Liver (tissue), 9 donors: ENCODE data around the gene ARID4B. TPM values are rescaled to one million over a fixed set of nuclear protein-coding genes. Genes with fewer than 3 reads are reported as not detected.

Experiments
- DNase-seq: peaks from one replicate; pipeline ENCODE4 v3.0.0-alpha.2; 2017; ENCODE audit warnings: low spot score
- H3K27ac ChIP-seq, 2 donors: one replicate each; pipeline ENCODE4 v1.7.0; 2013; ENCODE audit warnings: inconsistent platforms in 2 of 2, low read length in 2 of 2, control low read depth in 1 of 2, low read depth in 1 of 2, mild to moderate bottlenecking in 1 of 2
- H3K27me3 ChIP-seq, 4 donors: one replicate each; pipeline versions ENCODE4 v1.6.1 to v1.7.0; 2013; ENCODE audit warnings: low read length in 3 of 4, inconsistent platforms in 1 of 4, mild to moderate bottlenecking in 1 of 4, moderate library complexity in 1 of 4; ENCODE audit not compliant: control insufficient read depth in 4 of 4, insufficient read depth in 4 of 4
- H3K36me3 ChIP-seq, 4 donors: one replicate each; pipeline versions ENCODE4 v1.6.1 to v1.7.0; 2013; ENCODE audit warnings: low read length in 3 of 4, mild to moderate bottlenecking in 3 of 4, low read depth in 1 of 4, moderate library complexity in 1 of 4; ENCODE audit not compliant: control insufficient read depth in 4 of 4, insufficient read depth in 3 of 4
- H3K4me1 ChIP-seq, 4 donors: one replicate each; pipeline versions ENCODE4 v1.6.1 to v1.7.0; 2013; ENCODE audit warnings: low read length in 3 of 4, mild to moderate bottlenecking in 3 of 4, moderate library complexity in 1 of 4; ENCODE audit not compliant: control insufficient read depth in 4 of 4, insufficient read depth in 4 of 4
- H3K4me3 ChIP-seq, 3 donors: one replicate each; pipeline versions ENCODE4 v1.6.1 to v1.7.0; 2013; ENCODE audit warnings: low read length in 3 of 3, control low read depth in 1 of 3, low read depth in 1 of 3, mild to moderate bottlenecking in 1 of 3
- H3K9ac ChIP-seq, 2 donors: one replicate each; pipeline ENCODE4 v1.7.0; 2013; ENCODE audit warnings: low read length in 2 of 2, mild to moderate bottlenecking in 2 of 2, moderate library complexity in 2 of 2, control low read depth in 1 of 2, low read depth in 1 of 2
- H3K9me3 ChIP-seq, 4 donors: one replicate each; pipeline versions ENCODE4 v1.6.1 to v1.7.0; 2013; ENCODE audit warnings: low read length in 3 of 4; ENCODE audit not compliant: control insufficient read depth in 4 of 4
- EGR1 ChIP-seq, 2 donors: IDR thresholded peaks; 2 replicates each; pipeline ENCODE4 v1.6.1; 2016 to 2018; ENCODE audit warnings: antibody characterized with exemption in 2 of 2, low read depth in 2 of 2
- FOXA1 ChIP-seq: IDR thresholded peaks from 2 replicates; pipeline ENCODE4 v1.6.1; 2016; ENCODE audit warnings: antibody characterized with exemption
- FOXA2 ChIP-seq: IDR thresholded peaks from 2 replicates; pipeline ENCODE4 v1.6.1; 2016; ENCODE audit warnings: antibody characterized with exemption
- GABPA ChIP-seq, 2 donors: IDR thresholded peaks in 1 of 2; conservative IDR thresholded peaks in 1 of 2; 2 replicates each; pipeline ENCODE4 v1.6.1; 2016; ENCODE audit warnings: antibody characterized with exemption in 2 of 2, mild to moderate bottlenecking in 1 of 2, moderate library complexity in 1 of 2
- HNF4A ChIP-seq, 2 donors: conservative IDR thresholded peaks; 2 replicates each; pipeline ENCODE4 v1.6.1; 2016; ENCODE audit warnings: antibody characterized with exemption in 2 of 2, mild to moderate bottlenecking in 2 of 2
- HNF4G ChIP-seq: IDR thresholded peaks from 2 replicates; pipeline ENCODE4 v1.6.1; 2016; ENCODE audit warnings: antibody characterized with exemption
- JUND ChIP-seq, 2 donors: IDR thresholded peaks; 2 replicates each; pipeline ENCODE4 v1.6.1; 2016; ENCODE audit warnings: antibody characterized with exemption in 2 of 2
- NR2F2 ChIP-seq: IDR thresholded peaks from 2 replicates; pipeline ENCODE4 v1.6.1; 2016; ENCODE audit warnings: antibody characterized with exemption
- RAD21 ChIP-seq, 2 donors: IDR thresholded peaks; 2 replicates each; pipeline ENCODE4 v1.6.1; 2016; ENCODE audit warnings: antibody characterized with exemption in 2 of 2, mild to moderate bottlenecking in 2 of 2
- RXRA ChIP-seq, 2 donors: IDR thresholded peaks; 2 replicates each; pipeline ENCODE4 v1.6.1; 2017 to 2018; ENCODE audit warnings: antibody characterized with exemption in 2 of 2, mild to moderate bottlenecking in 1 of 2
- SP1 ChIP-seq: IDR thresholded peaks from 2 replicates; pipeline ENCODE4 v1.6.1; 2018; ENCODE audit warnings: antibody characterized with exemption, mild to moderate bottlenecking
- TAF1 ChIP-seq: conservative IDR thresholded peaks from 2 replicates; pipeline ENCODE4 v1.6.1; 2016; ENCODE audit warnings: antibody characterized with exemption, mild to moderate bottlenecking
- YY1 ChIP-seq: IDR thresholded peaks from 2 replicates; pipeline ENCODE4 v1.6.1; 2016; ENCODE audit warnings: antibody characterized with exemption, mild to moderate bottlenecking
- WGBS: extraction: QIAGEN DNeasy Blood & Tissue Kit; methylation state at CpG from one replicate; pipeline ENCODE4 v1.1.7; 2013; 5-methylcytosine and 5-hydroxymethylcytosine counted together
- polyA plus RNA-seq, 2 donors: library from polyadenylated mRNA; stranded (reverse) in 1 of 2; unstranded in 1 of 2; fragments of 200-250 nt in 1 of 2; fragments of >200 nt in 1 of 2; fragmentation: Nextera tagmentation in 1 of 2; extraction: Ambion mirVana in 1 of 2; gene quantifications; one replicate each; pipeline versions ENCODE4 v1.2.1 to v1.2.3, GENCODE V29; 2013 to 2015
- total RNA-seq, 2 donors: library from RNA; depleted of rRNA; stranded (reverse); fragments of >200 nt; gene quantifications; one replicate each; pipeline ENCODE4 v1.2.3, GENCODE V29; 2014
- TF ChIP-seq, protein P1 (sequence below): IDR thresholded peaks from 2 replicates; pipeline ENCODE4 v1.6.1; 2016; ENCODE audit warnings: antibody characterized with exemption
- TF ChIP-seq, protein P2 (sequence below): IDR thresholded peaks from 2 replicates; pipeline ENCODE4 v1.6.1; 2016; ENCODE audit warnings: antibody characterized with exemption, mild to moderate bottlenecking
- TF ChIP-seq, protein P3 (sequence below): fragments of 150-350 bp; IDR thresholded peaks from 2 replicates; pipeline ENCODE4 v1.5.1; 2017; ENCODE audit warnings: improper control_type of control experiment, low read depth, low read length; ENCODE audit not compliant: missing input control
- TF ChIP-seq, protein P4 (sequence below): IDR thresholded peaks from 2 replicates; pipeline ENCODE4 v1.6.1; 2016; ENCODE audit warnings: antibody characterized with exemption
- TF ChIP-seq, protein P5 (sequence below): IDR thresholded peaks from 2 replicates; pipeline ENCODE4 v1.6.1; 2016; ENCODE audit warnings: antibody characterized with exemption
- donor health status: healthy.
- donor health status: healthy.
- donor health status: healthy.
- donor health status: healthy.
- donor health status: healthy.

Gene ARID4B
- total and polyA plus RNA-seq, 4 donors: 4.2 to 27.3 (median 21.3) TPM

DNA sequence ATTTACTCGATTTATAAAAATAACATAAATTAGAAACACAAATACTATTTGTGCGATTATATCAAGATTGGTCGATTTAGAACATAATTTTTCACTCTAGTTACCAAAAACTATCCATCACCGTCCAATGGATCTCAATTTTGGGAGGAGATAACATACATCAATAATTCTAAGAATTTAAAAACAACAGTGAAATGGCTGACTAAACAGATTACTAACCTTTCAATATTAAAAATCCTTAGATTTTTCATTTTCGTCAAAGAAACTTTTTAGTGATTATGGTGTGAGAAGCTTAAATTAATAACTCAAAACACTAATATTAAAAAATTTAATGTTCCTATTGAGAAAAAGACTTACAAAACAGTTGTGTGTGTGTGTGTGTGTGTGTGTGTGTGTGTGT, 91.9 kb downstream of the ARID4B start:
- Histone ChIP-seq H3K36me3 (peaks cover 0 to 8% (median 7%) of the 10 kb centered on the region in 4 donors), H3K9me3 (no peaks in the 10 kb centered on the region), H3K4me3 (no peak overlapping the region), H3K9ac (no peak overlapping the region), H3K27ac (no peak overlapping the region), H3K27me3 (no peaks in the 10 kb centered on the region), H3K4me1 (peaks cover 2 to 3% (median 2%) of the 10 kb centered on the region in 4 donors)
- TF ChIP-seq JUND (IDR thresholded peaks at IDR 0.05): no peak
- TF ChIP-seq HNF4A (conservative IDR thresholded peaks at IDR 0.05): no peak
- TF ChIP-seq, protein P1, sequence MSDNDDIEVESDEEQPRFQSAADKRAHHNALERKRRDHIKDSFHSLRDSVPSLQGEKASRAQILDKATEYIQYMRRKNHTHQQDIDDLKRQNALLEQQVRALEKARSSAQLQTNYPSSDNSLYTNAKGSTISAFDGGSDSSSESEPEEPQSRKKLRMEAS: no peak
- no peak for TF ChIP-seq HNF4G
- no peak for TF ChIP-seq RAD21 (IDR thresholded peaks at IDR 0.05)
- TF ChIP-seq, protein P2, sequence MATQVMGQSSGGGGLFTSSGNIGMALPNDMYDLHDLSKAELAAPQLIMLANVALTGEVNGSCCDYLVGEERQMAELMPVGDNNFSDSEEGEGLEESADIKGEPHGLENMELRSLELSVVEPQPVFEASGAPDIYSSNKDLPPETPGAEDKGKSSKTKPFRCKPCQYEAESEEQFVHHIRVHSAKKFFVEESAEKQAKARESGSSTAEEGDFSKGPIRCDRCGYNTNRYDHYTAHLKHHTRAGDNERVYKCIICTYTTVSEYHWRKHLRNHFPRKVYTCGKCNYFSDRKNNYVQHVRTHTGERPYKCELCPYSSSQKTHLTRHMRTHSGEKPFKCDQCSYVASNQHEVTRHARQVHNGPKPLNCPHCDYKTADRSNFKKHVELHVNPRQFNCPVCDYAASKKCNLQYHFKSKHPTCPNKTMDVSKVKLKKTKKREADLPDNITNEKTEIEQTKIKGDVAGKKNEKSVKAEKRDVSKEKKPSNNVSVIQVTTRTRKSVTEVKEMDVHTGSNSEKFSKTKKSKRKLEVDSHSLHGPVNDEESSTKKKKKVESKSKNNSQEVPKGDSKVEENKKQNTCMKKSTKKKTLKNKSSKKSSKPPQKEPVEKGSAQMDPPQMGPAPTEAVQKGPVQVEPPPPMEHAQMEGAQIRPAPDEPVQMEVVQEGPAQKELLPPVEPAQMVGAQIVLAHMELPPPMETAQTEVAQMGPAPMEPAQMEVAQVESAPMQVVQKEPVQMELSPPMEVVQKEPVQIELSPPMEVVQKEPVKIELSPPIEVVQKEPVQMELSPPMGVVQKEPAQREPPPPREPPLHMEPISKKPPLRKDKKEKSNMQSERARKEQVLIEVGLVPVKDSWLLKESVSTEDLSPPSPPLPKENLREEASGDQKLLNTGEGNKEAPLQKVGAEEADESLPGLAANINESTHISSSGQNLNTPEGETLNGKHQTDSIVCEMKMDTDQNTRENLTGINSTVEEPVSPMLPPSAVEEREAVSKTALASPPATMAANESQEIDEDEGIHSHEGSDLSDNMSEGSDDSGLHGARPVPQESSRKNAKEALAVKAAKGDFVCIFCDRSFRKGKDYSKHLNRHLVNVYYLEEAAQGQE: no peak
- no peak for TF ChIP-seq GABPA (IDR thresholded peaks at IDR 0.05 in 1 of 2, conservative IDR thresholded peaks at IDR 0.05 in 1 of 2)
- TF ChIP-seq RXRA (IDR thresholded peaks at IDR 0.05): no peak
- TF ChIP-seq YY1: no peak
- no peak for TF ChIP-seq FOXA1
- TF ChIP-seq NR2F2: no peak
- TF ChIP-seq, protein P3, sequence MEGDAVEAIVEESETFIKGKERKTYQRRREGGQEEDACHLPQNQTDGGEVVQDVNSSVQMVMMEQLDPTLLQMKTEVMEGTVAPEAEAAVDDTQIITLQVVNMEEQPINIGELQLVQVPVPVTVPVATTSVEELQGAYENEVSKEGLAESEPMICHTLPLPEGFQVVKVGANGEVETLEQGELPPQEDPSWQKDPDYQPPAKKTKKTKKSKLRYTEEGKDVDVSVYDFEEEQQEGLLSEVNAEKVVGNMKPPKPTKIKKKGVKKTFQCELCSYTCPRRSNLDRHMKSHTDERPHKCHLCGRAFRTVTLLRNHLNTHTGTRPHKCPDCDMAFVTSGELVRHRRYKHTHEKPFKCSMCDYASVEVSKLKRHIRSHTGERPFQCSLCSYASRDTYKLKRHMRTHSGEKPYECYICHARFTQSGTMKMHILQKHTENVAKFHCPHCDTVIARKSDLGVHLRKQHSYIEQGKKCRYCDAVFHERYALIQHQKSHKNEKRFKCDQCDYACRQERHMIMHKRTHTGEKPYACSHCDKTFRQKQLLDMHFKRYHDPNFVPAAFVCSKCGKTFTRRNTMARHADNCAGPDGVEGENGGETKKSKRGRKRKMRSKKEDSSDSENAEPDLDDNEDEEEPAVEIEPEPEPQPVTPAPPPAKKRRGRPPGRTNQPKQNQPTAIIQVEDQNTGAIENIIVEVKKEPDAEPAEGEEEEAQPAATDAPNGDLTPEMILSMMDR: no peak
- TF ChIP-seq FOXA2: no peak
- TF ChIP-seq TAF1: no peak
- TF ChIP-seq, protein P4, sequence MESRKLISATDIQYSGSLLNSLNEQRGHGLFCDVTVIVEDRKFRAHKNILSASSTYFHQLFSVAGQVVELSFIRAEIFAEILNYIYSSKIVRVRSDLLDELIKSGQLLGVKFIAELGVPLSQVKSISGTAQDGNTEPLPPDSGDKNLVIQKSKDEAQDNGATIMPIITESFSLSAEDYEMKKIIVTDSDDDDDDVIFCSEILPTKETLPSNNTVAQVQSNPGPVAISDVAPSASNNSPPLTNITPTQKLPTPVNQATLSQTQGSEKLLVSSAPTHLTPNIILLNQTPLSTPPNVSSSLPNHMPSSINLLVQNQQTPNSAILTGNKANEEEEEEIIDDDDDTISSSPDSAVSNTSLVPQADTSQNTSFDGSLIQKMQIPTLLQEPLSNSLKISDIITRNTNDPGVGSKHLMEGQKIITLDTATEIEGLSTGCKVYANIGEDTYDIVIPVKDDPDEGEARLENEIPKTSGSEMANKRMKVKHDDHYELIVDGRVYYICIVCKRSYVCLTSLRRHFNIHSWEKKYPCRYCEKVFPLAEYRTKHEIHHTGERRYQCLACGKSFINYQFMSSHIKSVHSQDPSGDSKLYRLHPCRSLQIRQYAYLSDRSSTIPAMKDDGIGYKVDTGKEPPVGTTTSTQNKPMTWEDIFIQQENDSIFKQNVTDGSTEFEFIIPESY: no peak
- no peak for TF ChIP-seq EGR1 (IDR thresholded peaks at IDR 0.05; ENCODE audit: low read depth in 2 of 2)
- TF ChIP-seq SP1: no peak
- TF ChIP-seq, protein P5, sequence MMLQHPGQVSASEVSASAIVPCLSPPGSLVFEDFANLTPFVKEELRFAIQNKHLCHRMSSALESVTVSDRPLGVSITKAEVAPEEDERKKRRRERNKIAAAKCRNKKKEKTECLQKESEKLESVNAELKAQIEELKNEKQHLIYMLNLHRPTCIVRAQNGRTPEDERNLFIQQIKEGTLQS: no peak
- DNase-seq: no peak
- WGBS: 97% methylated on average over 5 of the region's 5 CpGs
